Dermis blood vessel endothelial cell (primary cell): ENCODE measurements around the gene HSP90AA1. TPM values are rescaled to one million over a fixed set of nuclear protein-coding genes. Genes with fewer than 3 reads are reported as not detected.
"Not testable (repeated sequence)": the region's sequence is repeated elsewhere in the genome, so short reads cannot be mapped to it uniquely, and the experiment has no call there.

Experiments
- DNase-seq: peaks from one replicate; pipeline ENCODE4 v3.0.0; 2010
- total RNA-seq: library from RNA; depleted of rRNA; stranded (reverse); fragments of >200 nt; gene quantifications from 2 replicates; pipeline ENCODE4 v1.2.3, GENCODE V29; 2014

HSP90AA1 gene
- total RNA-seq, 1 donor from 2014 or later, result 663 TPM

DNA sequence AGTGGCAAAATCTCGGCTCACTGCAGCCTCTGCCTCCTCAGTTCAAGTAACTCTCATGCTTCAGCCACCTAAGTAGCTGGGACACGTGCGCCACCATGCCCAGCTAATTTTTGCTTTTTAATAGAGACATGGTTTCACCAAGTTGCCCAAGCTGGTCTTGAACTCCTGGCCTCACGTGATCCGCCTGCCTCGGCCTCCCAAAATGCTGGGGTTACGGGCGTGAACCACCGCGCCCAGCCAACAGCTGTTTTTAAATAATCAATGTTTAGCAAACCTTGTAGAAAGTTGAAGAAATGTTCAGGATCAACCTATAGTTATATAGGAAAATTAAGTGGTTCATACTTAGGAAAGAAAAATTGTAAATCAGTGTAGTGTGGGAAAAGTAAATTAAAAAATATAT lies 6.0 kb upstream of the HSP90AA1 start:
- DNase-seq, result no peak

DNA sequence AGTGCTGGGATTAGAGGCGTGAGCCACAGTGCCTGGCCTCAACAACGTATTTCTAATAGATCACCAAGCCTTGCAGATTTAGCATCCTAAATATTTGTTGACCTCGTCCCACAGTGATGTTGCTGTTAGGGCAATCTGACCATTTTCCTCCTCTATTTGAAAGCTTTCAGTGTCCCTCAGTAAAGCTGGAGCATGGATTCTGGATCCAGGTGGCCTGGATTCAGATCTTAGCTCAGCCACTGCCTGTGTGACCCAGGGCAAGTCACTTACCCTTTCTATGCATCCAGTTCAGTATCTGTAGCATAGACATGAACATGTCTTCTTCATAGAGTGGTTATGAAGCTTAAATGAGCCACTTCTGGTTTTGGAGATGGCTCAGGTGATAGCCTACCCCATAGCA lies 3.9 kb upstream of the HSP90AA1 start:
- no peak for DNase-seq

DNA sequence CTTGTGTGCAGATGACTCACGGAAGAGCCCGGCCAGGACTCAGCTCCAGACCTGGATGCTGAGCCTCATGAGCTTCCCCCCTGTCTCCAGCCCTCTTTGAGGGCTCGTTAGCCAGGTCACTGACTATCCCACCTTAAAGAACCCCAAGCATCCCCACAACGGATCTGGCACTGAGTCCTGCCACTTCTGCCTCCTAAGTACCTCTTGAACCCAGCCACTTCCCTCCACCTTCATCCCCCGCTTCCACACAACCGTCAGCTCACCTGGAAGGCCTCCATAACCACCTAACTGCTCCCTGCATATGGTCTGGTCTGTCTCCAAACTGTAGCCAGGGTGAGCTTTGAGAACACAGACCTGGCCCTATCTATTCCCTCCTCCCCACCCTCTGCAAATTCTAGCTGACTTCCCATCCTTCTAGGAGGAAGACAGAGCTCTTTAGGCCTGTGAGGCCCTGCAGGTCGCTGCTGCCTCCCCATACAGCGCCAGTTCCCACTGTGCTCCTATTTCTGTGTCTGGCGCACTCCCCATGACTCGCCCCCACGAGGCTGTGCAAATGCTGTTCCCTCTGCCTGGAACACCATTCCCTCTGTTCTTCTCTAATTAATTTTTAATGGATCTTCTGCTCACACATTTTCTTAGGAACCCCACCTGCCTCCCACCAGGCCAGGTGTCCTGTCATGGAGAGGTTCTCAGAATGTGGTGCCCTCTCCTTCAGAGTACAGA lies 2.9 kb upstream of the HSP90AA1 start:
- DNase-seq, result no peak

DNA sequence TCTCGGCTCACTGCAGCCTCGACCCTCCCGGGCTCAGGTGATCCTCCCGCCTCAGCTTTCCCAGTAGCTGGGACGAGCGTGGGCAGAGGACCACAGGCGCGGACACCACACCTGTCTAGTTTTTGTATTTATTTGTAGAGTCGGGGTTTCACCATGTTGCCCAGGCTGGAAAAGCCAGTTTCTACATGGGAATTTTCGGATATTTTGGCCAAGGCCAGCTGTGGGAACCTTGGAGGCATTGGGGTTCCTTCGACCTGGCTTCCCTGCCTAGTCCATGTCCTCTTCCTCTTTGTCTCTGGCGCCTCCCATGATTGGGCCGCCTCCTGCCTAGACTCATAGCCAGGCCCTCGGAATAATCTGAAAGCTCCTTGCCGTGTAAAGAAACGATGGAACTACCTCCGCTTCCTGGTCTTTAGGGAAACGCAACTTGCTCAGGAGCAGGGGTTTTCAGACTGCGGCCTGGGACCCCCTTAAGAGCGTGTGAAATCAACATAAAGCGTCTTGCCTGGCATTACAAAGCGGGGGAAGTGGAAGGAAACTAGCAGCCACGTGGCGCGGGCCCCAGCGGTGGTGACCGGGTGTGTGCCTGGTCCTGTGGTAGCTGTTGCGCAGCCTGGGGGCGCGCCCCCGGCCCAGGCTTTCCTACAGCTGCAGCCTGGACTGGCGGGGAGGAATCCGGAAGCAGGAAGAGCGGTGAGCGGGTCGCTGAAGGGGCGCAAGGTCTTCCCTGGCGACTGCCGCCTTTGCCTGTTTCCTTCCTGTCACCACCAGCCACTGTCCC lies 1.4 kb upstream of the HSP90AA1 start:
- peak; percentile 59 for DNase-seq

DNA sequence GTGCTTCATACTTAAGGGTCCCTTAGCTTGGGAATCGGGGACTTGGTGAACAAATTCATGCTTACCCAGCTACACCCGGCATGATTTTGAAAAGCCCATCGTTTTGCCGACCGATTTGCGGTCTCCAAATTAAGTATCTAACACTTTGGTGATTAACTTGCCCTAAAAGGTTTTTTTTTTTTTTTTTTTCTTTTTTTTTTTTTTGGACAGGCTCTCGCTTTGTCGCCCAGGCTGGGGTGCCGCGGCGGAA lies 843 bp upstream of the HSP90AA1 start:
- no peak for DNase-seq

DNA sequence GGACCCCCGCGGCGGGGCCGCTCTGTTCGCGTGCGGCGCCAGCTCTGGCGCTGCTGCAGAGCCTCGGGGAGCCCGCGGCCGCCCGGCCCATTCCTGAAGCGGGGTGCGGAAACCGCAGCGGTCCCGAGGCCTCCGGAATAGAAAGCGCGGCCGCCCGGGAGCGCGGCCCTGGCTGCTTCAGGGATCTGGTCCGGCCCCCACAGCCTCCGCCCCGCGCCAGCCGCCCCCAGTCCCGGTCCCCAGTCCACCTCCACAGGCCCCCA lies 204 bp downstream of the HSP90AA1 start:
- no peak for DNase-seq

DNA sequence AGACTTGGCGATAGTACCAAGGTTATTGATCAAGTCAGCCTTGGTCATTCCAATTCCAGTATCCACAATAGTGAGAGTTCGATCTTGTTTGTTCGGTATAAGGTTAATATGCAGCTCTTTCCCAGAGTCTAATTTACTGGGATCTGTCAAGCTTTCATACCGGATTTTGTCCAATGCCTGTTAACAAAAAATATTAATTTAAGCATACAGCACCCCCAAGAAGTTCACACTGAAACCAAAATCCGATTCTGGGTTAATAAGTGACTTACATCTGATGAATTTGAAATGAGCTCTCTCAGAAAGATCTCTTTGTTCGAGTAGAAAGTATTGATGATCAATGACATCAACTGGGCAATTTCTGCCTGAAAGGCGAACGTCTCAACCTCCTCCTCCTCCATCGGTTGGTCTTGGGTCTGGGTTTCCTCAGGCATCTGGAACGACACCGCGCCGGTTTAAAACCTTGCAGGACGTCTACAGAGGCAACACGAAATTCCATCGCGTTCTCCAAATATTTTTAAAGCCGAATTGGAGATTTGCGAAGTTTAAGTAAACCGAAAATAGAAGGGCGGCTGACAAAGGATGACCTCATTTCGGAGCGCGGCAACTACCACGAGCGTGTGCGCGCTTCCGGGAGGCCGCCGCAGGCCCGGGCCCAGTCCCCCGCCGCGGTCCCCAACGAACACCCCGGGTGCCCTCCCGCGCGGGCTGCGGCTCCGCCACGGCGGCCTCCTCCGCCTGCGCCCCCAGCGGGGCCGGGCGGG lies 716 bp downstream of the HSP90AA1 start:
- DNase-seq, result peak; percentile 71

DNA sequence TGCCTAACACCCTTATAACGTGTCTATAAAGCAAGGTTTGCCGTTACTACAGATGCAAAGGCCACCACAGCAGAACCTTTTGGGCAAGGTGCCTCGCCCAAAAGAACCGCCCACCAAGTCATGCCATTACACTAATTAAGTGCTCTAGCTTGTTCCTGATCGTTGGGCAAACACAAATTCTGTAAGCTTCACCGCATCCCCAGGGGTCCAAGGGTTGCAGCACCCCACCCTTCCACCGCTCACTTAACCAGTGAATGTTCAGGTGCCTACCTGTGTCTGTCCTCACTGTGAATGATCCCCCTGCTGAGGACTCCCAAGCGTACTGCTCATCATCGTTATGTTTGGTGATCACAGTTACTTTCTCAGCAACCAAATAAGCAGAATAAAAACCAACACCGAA lies 1.4 kb downstream of the HSP90AA1 start:
- no peak for DNase-seq

DNA sequence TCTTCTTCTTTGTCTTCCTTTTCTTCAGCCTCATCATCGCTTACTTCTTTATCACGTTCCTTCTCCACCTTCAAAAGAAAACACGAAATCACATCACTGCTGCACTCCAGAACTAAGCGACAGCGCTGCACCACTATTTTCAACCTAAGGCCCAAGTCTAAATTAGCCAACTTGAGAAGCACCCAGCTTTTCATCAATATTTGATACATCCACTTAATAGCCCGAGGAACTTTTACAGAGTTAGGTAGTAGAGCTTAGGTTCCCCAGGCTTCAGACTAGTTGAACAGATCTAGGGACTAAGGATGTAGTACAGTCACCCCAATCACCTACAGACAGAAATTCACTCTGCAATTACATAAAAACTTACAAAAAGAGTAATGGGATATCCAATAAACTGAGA lies 1.9 kb downstream of the HSP90AA1 start:
- no peak for DNase-seq

DNA sequence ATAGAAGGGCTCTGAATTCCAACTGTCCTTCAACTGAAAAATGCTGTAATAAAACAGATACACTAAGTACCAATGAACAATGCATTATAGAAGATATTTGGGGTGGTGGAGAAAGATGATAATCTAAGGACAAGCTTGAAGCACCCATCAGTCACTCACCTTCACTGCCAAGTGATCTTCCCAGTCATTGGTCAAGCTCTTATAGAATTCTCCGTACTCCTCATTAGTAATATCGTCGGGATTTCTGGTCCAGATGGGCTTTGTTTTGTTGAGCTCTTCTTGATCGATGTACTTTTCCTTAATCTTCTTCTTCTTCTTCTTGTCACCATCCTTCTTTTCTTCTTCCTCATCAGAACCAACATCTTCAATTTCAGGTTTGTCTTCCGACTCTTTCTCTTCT lies 2.3 kb downstream of the HSP90AA1 start:
- not testable (repeated sequence) for DNase-seq

DNA sequence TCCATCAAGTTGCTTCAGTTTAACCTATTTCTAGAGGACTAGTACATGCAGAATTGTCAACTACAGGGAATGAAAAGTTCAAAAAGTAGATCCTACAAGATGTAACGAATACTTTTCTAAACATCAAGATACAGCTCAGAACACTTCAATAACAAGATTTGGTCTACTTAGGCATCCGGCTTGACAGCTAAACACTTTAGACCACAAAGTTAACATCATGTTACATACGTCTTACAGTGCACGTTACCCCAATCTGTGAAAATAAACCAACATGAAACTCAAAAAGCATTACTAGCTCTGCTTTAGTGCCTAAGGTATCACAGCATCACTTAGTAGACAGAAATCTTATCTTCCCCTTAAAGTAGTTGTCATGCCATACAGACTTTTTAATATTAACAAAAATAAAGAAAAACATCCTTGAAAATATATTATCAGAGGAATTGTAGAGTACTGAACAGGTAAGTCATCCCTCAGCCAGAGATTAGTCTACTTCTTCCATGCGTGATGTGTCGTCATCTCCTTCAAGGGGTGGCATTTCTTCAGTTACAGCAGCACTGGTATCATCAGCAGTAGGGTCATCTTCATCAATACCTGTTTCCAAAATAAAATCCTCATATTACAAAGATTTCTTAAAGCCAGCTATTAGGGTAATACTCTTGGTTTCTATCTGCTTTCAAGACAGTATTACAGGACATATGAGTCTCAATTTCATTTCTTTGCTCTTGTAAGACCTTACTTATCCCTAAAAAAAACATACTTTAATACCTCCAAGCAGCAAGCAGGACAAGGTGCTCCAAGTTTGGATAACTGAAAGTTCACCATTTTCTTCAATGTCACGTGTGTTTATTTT lies 5.4 kb downstream of the HSP90AA1 start:
- no peak for DNase-seq

DNA sequence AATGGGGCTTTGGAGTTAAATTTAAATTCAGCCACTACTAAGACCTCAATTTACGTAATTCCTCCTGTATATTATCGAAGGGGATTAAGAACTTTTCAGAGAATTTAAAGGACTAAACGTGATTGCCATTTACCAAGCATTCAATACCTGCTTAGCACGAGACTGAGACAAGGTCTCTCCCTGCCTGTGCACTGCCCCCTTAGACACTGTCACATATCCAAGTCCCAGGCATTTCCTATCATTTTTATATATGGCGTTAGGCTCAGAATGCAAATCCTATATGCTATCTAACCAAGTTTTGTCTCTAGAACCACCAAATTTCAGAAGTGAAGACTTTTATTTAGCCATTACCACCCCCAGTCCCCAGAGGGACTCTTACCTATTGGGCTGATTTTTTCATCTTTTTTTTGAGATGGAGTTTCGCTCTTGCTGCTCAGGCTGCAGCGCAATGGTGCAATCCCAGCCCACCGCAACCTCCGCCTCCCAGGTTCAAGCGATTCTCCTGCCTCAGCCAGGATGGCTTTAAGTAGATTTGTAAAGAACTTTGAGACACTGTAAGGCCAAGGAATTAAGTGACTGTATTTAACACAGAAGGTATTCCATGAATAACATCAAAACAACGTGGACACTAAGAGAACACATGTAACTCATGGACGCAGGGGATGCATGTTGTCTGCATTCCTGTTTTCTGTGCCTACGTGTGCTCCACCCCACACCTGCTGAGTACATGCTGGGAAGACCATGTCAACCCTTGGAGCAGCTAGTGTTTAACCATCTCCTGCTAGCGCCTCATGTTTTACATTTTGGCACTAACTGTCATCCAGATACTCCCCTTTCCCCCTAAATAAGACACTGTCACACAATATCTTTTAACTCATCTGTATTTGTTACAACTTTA lies 6.4 kb downstream of the HSP90AA1 start:
- DNase-seq, result no peak

DNA sequence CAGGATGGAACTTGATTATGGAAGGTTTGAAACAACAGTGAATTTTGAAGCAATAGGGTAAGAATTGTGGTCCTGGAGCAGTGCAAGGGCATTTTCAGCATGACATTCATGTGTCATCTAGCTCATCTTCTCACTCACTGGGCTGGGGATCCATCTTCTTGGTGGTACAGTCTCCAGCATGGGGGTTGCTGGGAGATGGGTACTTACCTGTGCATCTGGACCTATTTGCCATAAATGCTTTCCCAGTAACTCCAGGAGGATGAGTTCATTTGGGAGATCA lies 7.2 kb downstream of the HSP90AA1 start:
- DNase-seq, result no peak

DNA sequence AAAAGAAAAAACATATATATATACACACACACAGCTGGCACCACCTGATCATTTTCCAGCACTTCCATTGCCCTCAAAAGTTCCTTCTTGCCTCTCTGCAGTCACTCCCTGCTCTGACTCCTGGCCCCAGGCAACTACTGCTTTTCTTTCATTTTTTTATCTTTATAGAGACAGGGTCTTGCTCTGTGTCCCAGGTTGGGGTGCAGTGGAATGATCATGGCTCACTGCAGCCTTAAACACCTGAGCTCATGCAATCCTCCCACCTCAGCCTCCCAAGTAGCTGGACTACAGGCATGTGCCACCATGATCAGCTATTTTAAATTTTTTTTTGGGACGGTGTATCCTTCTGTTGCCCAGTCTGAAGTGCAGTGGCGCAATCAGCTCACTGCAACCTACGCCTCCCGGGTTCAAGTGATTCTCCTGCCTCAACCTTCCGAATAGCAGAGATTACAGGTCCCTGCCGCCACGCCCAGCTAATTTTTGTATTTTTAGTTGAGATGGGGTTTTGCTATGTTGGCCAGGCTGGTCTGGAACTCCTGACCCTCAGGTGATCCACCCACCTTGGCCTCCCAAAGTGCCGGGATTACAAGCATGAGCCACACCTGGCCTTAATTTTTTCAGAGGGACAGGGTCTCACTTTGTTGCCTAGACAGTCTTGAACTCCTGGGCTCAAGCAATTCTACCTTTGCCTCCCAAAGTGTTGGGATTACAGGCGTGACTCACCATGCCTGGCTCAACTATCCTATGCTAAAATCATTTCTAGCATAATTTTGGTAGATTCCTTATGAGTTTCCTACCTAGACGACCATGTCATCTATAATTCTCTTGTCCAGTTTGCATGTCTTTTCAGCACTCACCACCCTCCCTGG lies 7.8 kb downstream of the HSP90AA1 start:
- no peak for DNase-seq

DNA sequence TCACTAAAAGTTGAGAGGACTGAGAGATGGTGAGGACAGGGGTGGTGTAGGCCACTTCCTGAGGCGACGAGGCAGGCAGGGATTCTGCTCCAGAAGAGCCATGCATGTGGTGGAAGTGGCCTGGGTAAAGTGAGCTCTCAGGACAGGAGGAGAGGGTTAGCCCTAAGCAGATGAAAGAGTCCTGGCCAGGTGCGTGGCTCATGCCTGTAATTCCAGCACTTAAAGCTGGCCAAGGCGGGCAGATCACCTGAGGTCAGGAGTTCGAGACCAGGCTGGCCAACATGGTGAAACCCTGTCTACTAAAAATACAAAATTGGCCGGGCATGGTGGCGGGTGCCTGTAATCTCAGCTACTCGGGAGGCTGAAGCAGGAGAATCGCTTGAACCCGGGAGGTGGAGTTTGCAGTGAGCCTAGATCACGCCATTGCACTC lies 8.5 kb downstream of the HSP90AA1 start:
- not testable (repeated sequence) for DNase-seq

DNA sequence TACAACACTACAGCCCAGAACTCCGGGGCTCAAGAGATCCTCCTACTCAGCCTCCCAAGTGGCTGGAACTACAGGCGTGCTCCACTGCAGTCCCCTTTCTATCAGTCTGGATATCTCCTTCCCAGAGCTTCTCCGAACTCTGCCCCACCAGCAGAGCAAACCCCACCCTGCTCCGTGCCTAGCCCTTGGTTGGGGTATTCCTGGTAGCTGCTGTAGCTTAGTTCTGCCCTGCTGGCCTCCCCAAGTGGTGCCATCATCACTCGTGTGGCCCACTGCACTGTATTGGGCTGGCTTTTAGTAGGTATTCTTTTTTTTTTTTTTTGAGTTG lies 9.5 kb downstream of the HSP90AA1 start:
- no peak for DNase-seq

DNA sequence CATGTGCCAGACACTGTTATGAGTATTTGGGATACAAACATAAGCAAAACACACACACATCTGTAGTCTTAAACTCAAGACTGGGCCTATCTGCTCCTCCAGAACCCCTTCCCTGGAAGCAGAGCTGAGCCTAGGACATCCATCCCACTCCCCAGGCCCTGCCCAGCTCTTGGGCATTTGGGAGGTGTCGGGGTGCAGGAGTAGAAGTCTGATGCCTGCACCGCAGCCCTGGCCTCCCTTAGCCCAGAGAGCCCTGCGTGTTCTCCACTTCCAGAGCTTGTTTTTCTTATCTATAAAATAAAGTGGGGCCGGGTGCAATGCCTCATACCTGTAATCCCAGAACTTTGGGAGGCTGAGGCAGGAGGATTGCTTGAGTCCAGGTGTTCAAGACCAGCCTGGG lies 11.7 kb downstream of the HSP90AA1 start:
- no peak for DNase-seq

DNA sequence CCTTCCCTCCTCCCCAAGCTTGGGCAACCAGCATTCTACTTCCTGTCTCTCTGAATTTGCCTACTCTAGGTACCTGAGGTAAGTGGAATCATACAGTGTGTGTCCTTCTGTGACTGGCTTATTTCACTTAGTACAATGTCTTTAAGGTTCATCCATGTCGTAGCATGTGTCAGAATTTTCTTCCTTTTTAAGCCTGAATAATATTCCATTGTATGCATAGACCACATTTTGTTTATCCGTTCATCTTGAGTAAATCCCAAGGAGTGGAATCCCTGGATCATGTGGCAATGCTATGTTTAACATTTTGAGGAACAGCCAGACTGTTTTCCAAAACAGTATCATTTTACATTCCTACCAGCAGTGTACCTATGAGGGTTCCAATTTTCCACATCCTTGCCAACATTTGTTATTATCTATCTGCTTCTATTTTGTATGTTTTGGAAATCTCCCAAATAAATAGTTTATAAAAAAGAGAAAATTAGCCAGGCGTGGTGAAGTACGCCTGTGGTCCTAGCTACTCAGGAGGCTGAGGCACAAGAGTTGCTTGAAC lies 12.4 kb downstream of the HSP90AA1 start:
- DNase-seq, result no peak

DNA sequence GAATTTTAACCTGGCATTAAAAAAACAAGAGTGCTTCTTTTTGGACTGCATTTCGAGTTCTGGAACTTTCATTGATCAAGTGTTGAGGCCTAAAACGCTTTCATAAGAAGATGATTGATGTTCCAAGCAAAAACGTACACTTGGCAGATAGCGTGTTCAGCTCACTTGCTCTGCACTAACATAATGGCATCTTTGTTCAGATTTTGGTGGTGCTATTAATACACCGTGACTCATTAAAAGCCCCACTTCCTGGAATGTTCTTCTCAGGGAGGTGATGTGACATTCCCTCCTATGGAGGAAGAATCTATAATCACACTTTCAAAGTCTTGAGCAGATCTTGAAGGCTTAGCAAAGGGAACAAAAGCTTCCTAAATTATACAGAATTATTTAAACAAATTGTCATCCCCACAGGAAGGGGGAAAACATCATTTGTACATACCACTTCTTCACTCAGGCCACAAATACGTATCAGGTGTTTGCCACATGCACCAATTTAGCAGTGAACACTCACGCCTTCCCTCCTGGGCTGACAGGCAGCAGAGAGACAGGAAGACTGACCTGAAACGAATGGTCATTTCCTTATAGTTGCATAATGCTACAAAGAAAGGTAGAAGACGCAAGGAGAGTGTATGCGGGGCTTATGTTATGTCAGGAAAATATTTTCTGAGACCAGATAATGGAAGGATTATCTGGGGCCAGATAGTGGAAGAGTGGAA lies 15.4 kb downstream of the HSP90AA1 start:
- peak; percentile 39 for DNase-seq

DNA sequence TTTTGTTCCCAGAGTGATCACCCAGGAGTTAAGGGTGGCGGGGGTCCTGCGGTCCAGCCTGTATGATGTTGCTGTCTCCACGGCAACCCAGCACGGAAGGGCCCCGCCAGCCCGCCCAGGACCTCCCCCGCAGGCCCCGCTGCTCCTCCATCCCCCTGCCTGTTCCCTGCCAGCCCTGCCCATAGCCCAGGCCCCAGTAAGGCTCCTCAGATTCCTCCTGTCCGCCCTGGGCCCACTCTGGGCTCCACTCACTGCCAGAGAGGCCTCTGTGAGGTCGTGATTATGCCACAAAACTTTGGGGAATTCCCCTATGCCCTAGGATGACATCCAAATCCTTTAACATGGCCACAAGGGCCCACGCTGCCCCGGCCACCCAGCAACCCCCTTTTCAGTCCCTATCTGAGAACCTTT lies 20.8 kb downstream of the HSP90AA1 start:
- DNase-seq, result no peak
